ENCODE measurements around the gene CRYBG2. TPM values are rescaled to one million over a fixed set of nuclear protein-coding genes. Genes with fewer than 3 reads are reported as not detected.

The CRYBG2 gene
- total RNA-seq, 1 donor = not detected

DNA sequence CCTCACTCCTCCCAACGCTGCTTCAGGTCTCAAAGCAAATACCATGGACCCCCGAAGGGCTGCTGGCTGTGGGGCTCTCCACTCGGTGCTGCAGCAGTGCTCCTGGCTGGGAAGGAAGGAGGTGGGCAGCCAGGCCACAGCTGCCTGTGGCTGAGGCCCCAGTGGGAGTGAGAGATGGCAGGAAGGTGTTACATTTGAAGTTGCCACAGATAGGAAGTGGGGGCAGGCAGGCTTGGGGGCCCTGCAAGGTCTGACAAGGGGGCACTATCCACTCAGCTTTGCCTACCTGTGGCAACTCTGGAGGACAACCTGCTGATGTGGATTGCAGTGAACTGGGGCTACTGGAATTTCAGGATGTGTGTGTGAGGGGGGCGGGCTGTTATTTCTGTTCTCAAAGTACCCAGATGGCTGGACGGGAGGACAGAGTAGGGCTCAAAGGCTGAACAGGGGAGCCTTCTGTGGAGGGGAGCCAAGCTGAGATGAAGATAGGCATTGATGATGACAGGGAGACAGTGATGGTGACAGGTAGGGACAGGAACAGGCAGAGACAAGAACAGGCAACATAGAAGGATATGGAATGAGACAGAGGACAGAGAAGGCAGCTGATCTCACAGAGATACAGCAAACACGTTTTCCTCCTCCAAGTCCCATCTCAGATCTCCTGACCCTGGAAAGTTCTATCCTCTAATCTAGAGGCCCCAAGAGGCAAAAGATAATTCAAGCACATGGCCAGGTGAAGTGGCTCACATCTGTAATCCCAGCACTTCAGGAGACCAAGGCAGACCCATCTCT, 16.9 kb upstream of the CRYBG2 start:
- no peak overlapping the region for H3K4me3 ChIP-seq (ENCODE audit: low read depth, low read length)
- no peak for DNase-seq (ENCODE audit: low read depth)
- TF ChIP-seq, protein P1, sequence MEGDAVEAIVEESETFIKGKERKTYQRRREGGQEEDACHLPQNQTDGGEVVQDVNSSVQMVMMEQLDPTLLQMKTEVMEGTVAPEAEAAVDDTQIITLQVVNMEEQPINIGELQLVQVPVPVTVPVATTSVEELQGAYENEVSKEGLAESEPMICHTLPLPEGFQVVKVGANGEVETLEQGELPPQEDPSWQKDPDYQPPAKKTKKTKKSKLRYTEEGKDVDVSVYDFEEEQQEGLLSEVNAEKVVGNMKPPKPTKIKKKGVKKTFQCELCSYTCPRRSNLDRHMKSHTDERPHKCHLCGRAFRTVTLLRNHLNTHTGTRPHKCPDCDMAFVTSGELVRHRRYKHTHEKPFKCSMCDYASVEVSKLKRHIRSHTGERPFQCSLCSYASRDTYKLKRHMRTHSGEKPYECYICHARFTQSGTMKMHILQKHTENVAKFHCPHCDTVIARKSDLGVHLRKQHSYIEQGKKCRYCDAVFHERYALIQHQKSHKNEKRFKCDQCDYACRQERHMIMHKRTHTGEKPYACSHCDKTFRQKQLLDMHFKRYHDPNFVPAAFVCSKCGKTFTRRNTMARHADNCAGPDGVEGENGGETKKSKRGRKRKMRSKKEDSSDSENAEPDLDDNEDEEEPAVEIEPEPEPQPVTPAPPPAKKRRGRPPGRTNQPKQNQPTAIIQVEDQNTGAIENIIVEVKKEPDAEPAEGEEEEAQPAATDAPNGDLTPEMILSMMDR (IDR thresholded peaks at IDR 0.05; ENCODE audit: insufficient read depth, low read length) = no peak

DNA sequence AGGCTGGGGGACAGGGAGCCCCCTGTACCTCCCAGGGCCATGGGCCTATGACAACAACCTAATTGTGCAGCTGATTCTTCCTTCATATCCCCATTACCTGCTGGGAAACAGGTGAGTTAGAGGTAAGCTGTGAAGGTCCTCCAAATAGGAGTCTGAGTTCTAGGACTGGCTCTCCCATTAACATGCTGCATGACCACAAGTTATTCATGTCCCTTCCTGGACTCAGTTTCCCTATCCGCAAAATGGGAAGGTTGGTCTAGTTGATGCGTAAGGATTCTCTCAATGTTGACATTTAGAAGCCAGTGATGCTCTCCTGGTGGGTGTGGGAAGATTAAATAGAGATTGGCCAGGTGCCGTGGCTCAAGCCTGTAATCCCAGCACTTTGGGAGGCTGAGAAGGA, 14.6 kb upstream of the CRYBG2 start:
- TF ChIP-seq, protein P1 (IDR thresholded peaks at IDR 0.05; ENCODE audit: insufficient read depth, low read length) = no peak
- DNase-seq (ENCODE audit: low read depth) = no peak
- H3K4me3 ChIP-seq (ENCODE audit: low read depth, low read length) = no peak overlapping the region

DNA sequence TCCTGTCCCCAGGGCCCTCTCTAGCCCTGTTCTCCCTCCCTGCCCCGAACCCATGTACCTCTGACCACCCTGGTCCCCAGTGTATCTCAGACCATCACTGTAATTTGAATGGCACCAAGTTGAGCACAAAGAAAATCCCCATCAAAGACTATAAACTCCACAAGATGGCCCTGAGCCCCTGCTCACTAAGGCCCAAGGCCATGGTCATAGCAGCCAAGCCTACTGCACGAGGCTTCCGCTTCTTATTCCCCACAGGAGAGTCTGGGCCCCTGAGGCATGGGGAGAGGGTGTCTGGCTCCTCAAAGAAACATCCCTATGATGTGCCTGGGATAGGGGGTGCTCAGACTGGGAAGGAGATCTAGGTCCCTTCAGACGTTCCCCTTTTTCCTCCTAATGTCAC, 14.1 kb upstream of the CRYBG2 start:
- TF ChIP-seq, protein P1 (IDR thresholded peaks at IDR 0.05; ENCODE audit: insufficient read depth, low read length) = no peak
- no peak overlapping the region for H3K4me3 ChIP-seq (ENCODE audit: low read depth, low read length)
- DNase-seq (ENCODE audit: low read depth) = no peak

DNA sequence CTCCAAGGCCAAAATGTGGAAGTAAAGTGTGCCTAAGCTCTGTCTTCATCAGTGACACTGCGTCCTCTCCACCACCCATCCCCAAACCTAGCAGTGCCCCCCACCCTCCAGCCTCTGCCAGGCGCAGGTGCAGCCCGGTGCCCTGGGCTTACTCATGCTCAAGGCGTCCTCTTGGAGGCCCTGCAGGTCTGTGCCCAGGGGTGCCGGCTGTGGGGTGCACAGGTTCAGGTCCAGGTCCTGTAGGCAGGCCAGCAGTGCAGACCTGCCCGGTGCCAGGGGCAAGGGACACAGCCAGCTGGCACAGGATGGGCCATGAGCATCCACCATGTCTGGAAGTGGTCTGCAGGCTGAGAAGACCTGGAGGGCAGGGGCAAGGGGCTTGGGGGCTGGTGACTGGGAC, 13.5 kb upstream of the CRYBG2 start:
- no peak overlapping the region for H3K4me3 ChIP-seq (ENCODE audit: low read depth, low read length)
- TF ChIP-seq, protein P1 (IDR thresholded peaks at IDR 0.05; ENCODE audit: insufficient read depth, low read length) = no peak
- DNase-seq (ENCODE audit: low read depth) = no peak

DNA sequence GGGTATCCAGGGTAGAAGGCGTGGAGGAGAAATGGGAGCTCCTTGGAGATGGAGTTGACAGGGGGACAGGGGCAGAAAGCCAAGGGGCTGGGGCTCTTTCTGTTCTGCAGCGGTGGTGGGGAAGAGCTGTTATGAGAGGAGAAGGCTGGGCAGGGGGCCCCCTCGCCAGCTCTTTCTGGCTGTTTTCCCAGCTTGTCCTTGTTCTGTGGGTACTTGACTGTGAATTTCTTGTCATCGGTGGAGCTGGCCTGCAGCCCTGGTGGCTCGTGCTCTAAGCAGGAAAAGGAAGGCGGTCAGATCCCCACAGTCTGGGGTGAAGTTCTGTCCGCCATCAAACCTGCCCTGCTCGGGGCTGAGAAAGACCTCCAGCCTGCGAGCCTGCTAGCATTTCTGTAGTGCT, 11.0 kb upstream of the CRYBG2 start:
- DNase-seq (ENCODE audit: low read depth) = no peak
- no peak overlapping the region for H3K4me3 ChIP-seq (ENCODE audit: low read depth, low read length)
- TF ChIP-seq, protein P1 (IDR thresholded peaks at IDR 0.05; ENCODE audit: insufficient read depth, low read length) = no peak

DNA sequence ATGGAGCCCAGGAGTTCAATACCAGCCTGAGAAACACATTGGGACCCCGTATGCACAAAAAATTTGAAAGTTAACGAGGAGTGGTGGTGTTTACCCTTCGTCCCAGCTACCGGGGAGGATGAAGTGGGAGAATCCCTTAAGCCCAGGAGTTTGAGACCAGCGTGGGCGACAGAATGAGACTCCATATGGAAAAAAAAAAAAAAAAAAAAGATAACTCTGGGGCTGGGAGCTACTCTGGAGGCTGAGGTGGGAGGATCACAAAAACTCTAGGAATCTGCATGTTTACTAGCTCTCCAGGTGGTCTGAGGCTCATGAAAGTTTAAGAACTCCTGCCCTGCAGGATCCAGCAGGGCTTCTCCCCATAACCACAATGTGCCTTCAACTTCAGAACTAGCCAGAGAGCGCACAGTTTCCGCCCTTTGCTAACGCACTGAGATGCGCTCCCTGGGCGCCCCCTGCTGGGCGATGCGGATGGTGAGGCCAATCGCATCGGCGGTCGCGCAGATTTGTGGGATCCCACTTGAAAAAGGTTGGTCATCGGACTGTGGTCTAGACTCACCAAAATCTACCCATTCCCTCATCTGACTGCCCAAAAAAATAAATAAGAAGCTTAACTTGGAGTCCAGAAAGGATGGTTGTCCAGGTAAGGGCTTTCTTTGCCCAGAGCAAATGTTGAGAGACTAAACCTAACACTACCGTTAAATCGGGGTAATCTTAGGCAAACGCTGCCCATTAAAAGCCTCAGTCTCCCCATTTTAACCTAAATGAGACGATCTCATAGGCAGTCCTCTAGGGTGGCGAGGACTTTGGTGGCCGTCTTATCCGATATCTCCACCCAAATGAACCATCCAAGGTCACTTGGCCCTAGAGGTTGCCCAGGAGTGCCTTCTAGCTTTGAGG, 9.9 kb upstream of the CRYBG2 start:
- TF ChIP-seq, protein P1 (IDR thresholded peaks at IDR 0.05; ENCODE audit: insufficient read depth, low read length) = peak; percentile 98
- peak; percentile 69 for DNase-seq (ENCODE audit: low read depth)
- no peak overlapping the region for H3K4me3 ChIP-seq (ENCODE audit: low read depth, low read length)

Data from fibroblast of the aortic adventitia (primary cell).